Fibroblast of lung (primary cell): ENCODE measurements around the gene ZNF541.

Experiments used
- EZH2 ChIP-seq: IDR thresholded peaks from 2 replicates; pipeline ENCODE4 v1.5.1; 2012; ENCODE audit warnings: low read length, control low read depth, mild to moderate bottlenecking; ENCODE audit errors: missing control alignments
- TF ChIP-seq, protein P1 (sequence below), 2 donors: IDR thresholded peaks in 1 of 2; conservative IDR thresholded peaks in 1 of 2; 1 replicate in 1 of 2; 2 replicates in 1 of 2; pipeline ENCODE4 v1.5.1; 2011 to 2012; ENCODE audit warnings: low read length in 2 of 2, control low read depth in 1 of 2, inconsistent platforms in 1 of 2, low read depth in 1 of 2, mild to moderate bottlenecking in 1 of 2

DNA sequence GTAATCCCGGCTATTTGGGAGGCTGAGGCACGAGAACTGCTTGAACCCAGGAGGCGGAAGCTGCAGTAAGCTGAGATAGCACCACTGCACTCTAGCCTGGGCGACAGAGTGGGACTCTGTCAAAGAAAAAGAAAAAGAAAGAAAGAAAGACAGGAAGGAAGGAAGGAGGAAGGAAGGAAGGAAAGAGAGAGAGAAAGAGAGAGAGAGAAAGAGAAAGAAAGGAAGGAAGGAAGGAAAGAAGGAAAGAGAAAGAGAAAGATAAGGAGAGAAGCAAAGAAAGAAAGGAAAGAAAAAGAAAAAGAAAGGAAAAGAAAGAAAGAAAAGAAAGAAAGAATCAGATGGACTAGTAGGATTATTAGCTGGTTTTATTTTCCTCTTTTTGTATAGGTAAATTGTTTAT lies 22.8 kb downstream of the ZNF541 start:
- TF ChIP-seq, protein P1, sequence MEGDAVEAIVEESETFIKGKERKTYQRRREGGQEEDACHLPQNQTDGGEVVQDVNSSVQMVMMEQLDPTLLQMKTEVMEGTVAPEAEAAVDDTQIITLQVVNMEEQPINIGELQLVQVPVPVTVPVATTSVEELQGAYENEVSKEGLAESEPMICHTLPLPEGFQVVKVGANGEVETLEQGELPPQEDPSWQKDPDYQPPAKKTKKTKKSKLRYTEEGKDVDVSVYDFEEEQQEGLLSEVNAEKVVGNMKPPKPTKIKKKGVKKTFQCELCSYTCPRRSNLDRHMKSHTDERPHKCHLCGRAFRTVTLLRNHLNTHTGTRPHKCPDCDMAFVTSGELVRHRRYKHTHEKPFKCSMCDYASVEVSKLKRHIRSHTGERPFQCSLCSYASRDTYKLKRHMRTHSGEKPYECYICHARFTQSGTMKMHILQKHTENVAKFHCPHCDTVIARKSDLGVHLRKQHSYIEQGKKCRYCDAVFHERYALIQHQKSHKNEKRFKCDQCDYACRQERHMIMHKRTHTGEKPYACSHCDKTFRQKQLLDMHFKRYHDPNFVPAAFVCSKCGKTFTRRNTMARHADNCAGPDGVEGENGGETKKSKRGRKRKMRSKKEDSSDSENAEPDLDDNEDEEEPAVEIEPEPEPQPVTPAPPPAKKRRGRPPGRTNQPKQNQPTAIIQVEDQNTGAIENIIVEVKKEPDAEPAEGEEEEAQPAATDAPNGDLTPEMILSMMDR (conservative IDR thresholded peaks at IDR 0.05 in 1 of 2, IDR thresholded peaks at IDR 0.05 in 1 of 2; ENCODE audit: low read depth in 1 of 2, low read length in 2 of 2), result no peak
- TF ChIP-seq EZH2, result no peak
